ENCODE data around the gene FSD1L.

DNA sequence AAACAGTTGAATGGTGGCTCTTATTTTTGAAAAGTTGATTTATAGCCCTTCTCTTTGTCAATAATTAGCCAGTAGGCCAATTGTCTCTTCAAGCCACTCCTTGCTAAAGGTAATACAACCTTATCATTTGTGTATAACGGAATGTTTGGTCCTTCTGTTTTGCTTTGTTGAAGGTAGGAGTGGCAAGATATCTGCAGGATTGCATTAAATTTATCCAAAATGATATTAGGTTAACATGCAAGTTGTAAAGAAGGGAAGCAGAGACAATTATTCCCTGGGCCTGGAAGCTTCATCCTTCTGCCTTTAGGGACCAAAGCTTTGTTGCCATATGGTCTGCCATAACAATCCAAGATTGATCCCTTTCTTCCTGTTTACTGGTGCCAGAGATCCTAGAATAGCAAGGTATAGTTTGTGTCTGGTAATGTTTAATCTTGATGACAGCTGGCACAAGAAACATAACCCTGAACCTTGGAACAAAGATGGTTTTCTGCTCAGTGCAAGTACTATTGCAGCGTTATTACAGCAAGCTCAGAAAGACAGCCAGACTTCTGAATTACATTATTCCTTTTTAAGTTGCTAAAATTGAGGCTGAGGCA lies 15.5 kb upstream of the FSD1L start:
- TF ChIP-seq, protein P1, sequence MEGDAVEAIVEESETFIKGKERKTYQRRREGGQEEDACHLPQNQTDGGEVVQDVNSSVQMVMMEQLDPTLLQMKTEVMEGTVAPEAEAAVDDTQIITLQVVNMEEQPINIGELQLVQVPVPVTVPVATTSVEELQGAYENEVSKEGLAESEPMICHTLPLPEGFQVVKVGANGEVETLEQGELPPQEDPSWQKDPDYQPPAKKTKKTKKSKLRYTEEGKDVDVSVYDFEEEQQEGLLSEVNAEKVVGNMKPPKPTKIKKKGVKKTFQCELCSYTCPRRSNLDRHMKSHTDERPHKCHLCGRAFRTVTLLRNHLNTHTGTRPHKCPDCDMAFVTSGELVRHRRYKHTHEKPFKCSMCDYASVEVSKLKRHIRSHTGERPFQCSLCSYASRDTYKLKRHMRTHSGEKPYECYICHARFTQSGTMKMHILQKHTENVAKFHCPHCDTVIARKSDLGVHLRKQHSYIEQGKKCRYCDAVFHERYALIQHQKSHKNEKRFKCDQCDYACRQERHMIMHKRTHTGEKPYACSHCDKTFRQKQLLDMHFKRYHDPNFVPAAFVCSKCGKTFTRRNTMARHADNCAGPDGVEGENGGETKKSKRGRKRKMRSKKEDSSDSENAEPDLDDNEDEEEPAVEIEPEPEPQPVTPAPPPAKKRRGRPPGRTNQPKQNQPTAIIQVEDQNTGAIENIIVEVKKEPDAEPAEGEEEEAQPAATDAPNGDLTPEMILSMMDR (IDR thresholded peaks at IDR 0.05): no peak
- TF ChIP-seq EP300 (IDR thresholded peaks at IDR 0.05): no peak
- no peak for TF ChIP-seq POLR2A (IDR thresholded peaks at IDR 0.05)
- TF ChIP-seq POLR2AphosphoS5 (IDR thresholded peaks at IDR 0.05): no peak
